ENCODE measurements around the gene NMNAT1. TPM values are rescaled to one million over a fixed set of nuclear protein-coding genes. Genes with fewer than 3 reads are reported as not detected.

The NMNAT1 gene
- total and polyA plus RNA-seq, 2 of the 8 experiments (the other 6 are each of a cell fraction or from before 2014, with no cell fraction given) = 2.0 to 2.5 TPM

- no peak for FAIRE-seq
- POLR2A ChIA-PET (ENCODE audit: partially characterized antibody) = interaction anchor here (0.7 to 2.4 kb wide), 12 partner anchors 10 to 182 kb away, joined by 3 to 10 read pairs (median 4); partner anchors contain the start of genes KIF1B, LZIC and NMNAT1
- TF ChIP-seq GABPA (IDR thresholded peaks at IDR 0.05; ENCODE audit: borderline replicate concordance, insufficient read depth, low read length) (no peak; the same call in 1 of the 2 replicates), SIRT6 (IDR thresholded peaks at IDR 0.05; ENCODE audit: low read length) (no peak), SP1 (IDR thresholded peaks at IDR 0.05; ENCODE audit: low read depth, low read length) (peak; percentile 41; the same call in 1 of the 2 replicates), RBBP5 (IDR thresholded peaks at IDR 0.05; ENCODE audit: borderline replicate concordance, low read depth, low read length) (no peak), MAX (IDR thresholded peaks at IDR 0.05) (peak; percentile 28; the same call in 1 of the 2 replicates), JUND (IDR thresholded peaks at IDR 0.05; ENCODE audit: low read length) (peak; percentile 75; the same call in 1 of the 2 replicates), RXRA (IDR thresholded peaks at IDR 0.05; ENCODE audit: insufficient read depth, low read depth, low read length) (no peak), SP2 (IDR thresholded peaks at IDR 0.05; ENCODE audit: low read length) (no peak), JUN (IDR thresholded peaks at IDR 0.05; ENCODE audit: low read depth, low read length) (no peak)
- TF ChIP-seq, protein P1, sequence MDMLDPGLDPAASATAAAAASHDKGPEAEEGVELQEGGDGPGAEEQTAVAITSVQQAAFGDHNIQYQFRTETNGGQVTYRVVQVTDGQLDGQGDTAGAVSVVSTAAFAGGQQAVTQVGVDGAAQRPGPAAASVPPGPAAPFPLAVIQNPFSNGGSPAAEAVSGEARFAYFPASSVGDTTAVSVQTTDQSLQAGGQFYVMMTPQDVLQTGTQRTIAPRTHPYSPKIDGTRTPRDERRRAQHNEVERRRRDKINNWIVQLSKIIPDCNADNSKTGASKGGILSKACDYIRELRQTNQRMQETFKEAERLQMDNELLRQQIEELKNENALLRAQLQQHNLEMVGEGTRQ (IDR thresholded peaks at IDR 0.05; ENCODE audit: low read length) = peak; percentile 94
Measured at GRCh38 chr1:10032590-10033358, 89.5 kb downstream of the NMNAT1 start, which contains the start of gene UBE4B. Gene UBE4B (plus strand): TSS chr1:10032958. CDS start chr1:10033671, 713 bp downstream.

More at GRCh38 chr1:10032590-10033358, 89.5 kb downstream of the NMNAT1 start, which contains the start of gene UBE4B:
- Histone ChIP-seq H3K4me2 (ENCODE audit: insufficient read depth in 1 of 2, low read depth in 2 of 2, low read length in 2 of 2) (peak within 1 kb of the TSS; percentile 83 to 97), H3K4me3 (ENCODE audit: extremely low read depth in 1 of 4, insufficient read depth in 2 of 4, low read depth in 3 of 4, low read length in 4 of 4) (peak within 1 kb of the TSS; percentile 85 to 99 (median 94)), H2BK120ac (replicated peaks; ENCODE audit: low read depth, low read length) (peak within 1 kb of the TSS; percentile 45), H3K4ac (replicated peaks; ENCODE audit: insufficient read length, low read depth, low read length) (no peak within 1 kb of the TSS), H2BK20ac (ENCODE audit: low read length) (no peak within 1 kb of the TSS), H3K27ac (ENCODE audit: low read depth, low read length) (peak within 1 kb of the TSS; percentile 89), H3K56ac (replicated peaks; ENCODE audit: insufficient read length, low read depth, low read length) (peak within 1 kb of the TSS; percentile 73), H4K20me1 (replicated peaks in 1 of 2; ENCODE audit: control insufficient read depth in 1 of 2, insufficient read depth in 2 of 2, low read length in 2 of 2) (no peaks in the 10 kb centered on the region), H4K5ac (ENCODE audit: insufficient read length, low read depth, low read length) (peak within 1 kb of the TSS; percentile 90), H3K27me3 (replicated peaks in 1 of 4; ENCODE audit: control insufficient read depth in 3 of 4, extremely low read depth in 1 of 4, insufficient read depth in 3 of 4, low read length in 3 of 4) (no peaks in the 10 kb centered on the region), H2AK5ac (ENCODE audit: low read depth, low read length) (0 out of 2 replicates have a peak within 1 kb of the TSS, but pooled peaks have one; percentile 78), H3K79me1 (ENCODE audit: low read depth, low read length) (no peaks in the 10 kb centered on the region; the same call in 1 of the 2 replicates), H3K23ac (ENCODE audit: insufficient read length) (no peak within 1 kb of the TSS), H4K91ac (replicated peaks; ENCODE audit: insufficient read length, low read length) (peak within 1 kb of the TSS; percentile 80), H3K4me1 (replicated peaks in 1 of 4; ENCODE audit: control insufficient read depth in 3 of 4, insufficient read depth in 4 of 4, low read length in 3 of 4) (peaks cover 0 to 3% (median 0%) of the 10 kb centered on the region in 4 experiments; a peak in 2 of 7 replicates), H3K18ac (ENCODE audit: extremely low read depth, low read length) (peak within 1 kb of the TSS; percentile 99), H3K14ac (ENCODE audit: insufficient read length) (no peak within 1 kb of the TSS), H4K8ac (ENCODE audit: extremely low read depth, insufficient read depth, low read length) (peak within 1 kb of the TSS; percentile 91; the same call in 1 of the 2 replicates), H3K9me3 (ENCODE audit: insufficient read depth in 2 of 2, low read depth in 1 of 2, low read length in 1 of 2) (peaks cover 0 to 4% of the 10 kb centered on the region in 2 experiments; a peak in 1 of 4 replicates), H2BK15ac (ENCODE audit: low read length) (peak within 1 kb of the TSS; percentile 88; the same call in 1 of the 2 replicates), H2AFZ (ENCODE audit: low read length) (peak within 1 kb of the TSS; percentile 72), H3K23me2 (ENCODE audit: low read depth, low read length) (peaks cover 9% of the 10 kb centered on the region), H3K79me2 (ENCODE audit: control insufficient read depth in 1 of 2, insufficient read depth in 2 of 2, low read length in 2 of 2) (peaks cover 0 to 41% of the 10 kb centered on the region in 2 experiments; a peak in 3 of 4 replicates), H2BK5ac (ENCODE audit: low read depth, low read length) (peak within 1 kb of the TSS; percentile 97), H3K36me3 (ENCODE audit: control insufficient read depth in 2 of 4, insufficient read depth in 4 of 4, low read length in 3 of 4) (peaks cover 0 to 7% (median 4%) of the 10 kb centered on the region in 4 experiments; a peak in 3 of 8 replicates), H2BK12ac (ENCODE audit: low read depth, low read length) (peak within 1 kb of the TSS; percentile 91), H3K9ac (replicated peaks in 1 of 4; ENCODE audit: extremely low read depth in 1 of 4, low read depth in 3 of 4, low read length in 3 of 4) (peak within 1 kb of the TSS; percentile 86 to 97 (median 91))
- DNase-seq (ENCODE audit: low read depth in 1 of 2, low spot score in 2 of 2) = peak; percentile 95 to 99
- CTCF ChIA-PET (ENCODE audit: partially characterized antibody) = interaction anchor here (0.6 to 3.0 kb wide), 9 partner anchors 15 to 1567 kb away, joined by 3 to 16 read pairs (median 4); partner anchors contain the start of gene RBP7
- 1% methylated on average over 50 of the region's 73 CpGs; no CpG with 5 or more reads in 1 of the 2 experiments for WGBS, 2 experiments (ENCODE audit: extremely low coverage in 1 of 2, insufficient coverage in 1 of 2, insufficient read length in 1 of 2, insufficient replicate concordance in 2 of 2, low coverage in 1 of 2, low lambda C conversion rate in 2 of 2, missing lambda C conversion rate in 1 of 2)

Measured in H1 (cell line).